GM21360 (cell line): ENCODE measurements around the gene ACBD7.

Source experiments
- ATAC-seq: cut with Tn5 transposase; IDR thresholded peaks from one replicate; pipeline ENCODE4 v1.9.1; 2021; ENCODE audit warnings: mild to moderate bottlenecking, moderate library complexity; ENCODE audit not compliant: unreplicated experiment

The ACBD7 gene

DNA sequence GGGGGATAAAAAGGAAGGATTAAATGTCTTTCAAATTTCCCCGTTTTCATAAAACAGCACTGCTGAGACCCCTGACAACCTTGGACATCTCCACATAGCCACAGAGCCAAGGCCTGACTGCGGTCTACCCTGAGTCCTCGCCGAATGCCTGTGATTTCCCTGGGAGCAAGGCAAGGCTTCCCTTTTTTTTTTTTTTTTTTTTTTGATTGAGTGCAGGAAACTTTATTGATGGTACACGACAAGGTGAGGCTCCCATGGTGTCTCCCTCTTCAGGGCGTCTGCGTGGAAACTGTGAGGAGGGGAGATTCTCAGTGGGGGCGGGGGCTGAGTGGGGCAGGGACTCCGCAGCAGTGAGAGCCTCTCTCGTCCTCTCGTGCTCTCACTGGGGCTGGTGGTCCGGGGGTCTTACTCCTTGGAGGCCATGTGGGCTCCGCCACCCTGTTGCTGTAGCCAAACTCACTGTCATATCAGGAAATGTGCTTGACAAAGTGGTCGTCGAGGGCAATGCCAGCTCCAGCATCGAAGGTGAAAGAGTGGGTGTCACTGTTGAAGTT lies 4.4 kb upstream of the ACBD7 start:
- ATAC-seq, result no peak

DNA sequence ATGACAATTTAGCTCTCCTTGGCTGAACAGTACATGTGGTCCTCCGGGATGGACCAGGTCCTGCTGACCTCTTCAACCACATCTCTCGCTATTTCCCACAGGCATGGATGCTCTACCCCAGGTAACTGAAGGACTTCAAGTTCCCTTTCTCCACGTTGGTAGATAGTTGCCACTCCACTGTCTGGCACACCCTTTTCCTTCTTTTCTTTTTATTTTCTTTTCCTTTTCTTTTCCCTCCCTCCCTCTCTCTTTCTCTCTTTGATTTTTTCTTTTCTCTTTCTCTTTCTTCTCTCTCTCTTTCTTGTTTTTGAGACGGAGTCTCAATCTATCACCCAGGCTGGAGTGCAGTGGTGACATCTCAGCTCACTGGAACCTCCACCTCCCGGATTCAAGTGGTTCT lies 2.8 kb upstream of the ACBD7 start:
- ATAC-seq, result no peak

DNA sequence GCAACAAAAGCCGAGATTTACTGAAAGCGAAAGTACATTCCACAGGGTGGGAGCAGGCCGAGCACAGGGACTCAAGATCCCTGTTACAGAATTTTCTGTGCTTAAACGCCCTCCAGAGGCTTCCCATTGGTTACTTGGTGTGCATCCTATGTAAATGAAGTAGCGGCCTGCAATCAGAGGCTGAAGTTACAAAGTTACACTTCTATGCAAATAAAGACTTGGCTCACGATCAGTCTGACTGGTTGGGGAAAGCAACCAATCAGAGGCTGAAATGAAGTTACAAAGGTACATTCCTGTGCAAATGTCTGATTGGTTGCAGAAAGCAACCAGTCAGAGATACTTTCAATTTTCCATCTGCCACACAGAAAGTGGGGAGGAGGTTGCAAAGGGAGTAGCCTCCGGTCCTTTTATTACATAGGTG lies 4.1 kb downstream of the ACBD7 start:
- no peak for ATAC-seq

DNA sequence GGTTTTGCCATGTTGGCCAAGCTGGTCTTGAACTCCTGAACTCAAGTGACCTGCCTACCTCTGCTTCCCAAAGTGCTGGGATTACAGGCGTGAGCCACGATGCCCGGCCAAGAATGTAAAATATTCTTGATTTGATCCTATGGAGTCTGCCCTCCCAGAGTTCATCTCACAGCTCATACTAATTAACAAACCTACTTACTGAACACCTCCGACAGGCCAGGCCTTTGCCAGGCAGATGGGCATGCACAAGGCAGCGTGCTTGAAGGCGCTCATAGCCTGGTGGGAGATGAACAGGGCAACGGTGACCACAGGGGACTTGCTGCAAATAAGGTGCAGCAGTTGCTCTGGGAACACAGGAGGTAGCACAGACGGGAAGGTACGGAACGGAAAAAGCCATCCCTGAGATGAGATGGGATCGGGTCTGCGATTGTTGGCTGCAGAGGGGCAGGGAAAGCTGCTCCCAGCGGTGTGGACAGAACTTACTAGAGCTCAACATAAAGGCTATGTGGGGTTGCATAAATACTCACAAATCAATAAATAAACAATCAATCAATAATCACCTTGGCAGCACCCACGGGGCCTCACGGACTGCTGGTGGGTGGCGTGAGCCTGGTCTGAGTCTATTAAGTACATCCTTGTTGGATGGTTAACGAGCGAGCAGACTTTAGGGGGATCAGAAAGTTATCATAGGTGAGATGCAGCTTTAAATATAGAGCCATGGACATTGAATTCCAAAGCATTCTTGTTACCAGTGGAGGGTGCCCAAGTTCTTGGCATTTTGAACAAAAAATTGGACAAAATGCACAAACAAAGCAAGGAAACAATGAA lies 4.7 kb downstream of the ACBD7 start:
- ATAC-seq, result no peak

DNA sequence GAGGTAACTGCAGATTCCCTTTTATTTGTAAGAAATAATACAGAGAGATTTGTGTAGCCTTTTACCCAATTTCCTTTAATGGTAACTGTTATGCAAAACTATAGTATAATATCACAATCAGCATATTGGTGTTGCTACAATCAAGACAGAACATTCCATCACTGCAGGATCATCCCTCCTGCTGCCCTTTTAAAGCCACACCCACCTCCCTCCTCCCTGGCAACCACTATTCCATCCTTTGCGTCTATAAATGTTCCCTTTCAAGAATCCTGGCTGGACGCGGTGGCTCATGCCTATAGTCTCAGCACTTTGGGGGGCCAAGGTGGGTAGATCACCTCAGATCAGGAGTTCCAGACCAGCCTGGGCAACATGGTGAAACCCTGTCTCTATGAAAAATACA lies 13.2 kb downstream of the ACBD7 start:
- ATAC-seq, result no peak

DNA sequence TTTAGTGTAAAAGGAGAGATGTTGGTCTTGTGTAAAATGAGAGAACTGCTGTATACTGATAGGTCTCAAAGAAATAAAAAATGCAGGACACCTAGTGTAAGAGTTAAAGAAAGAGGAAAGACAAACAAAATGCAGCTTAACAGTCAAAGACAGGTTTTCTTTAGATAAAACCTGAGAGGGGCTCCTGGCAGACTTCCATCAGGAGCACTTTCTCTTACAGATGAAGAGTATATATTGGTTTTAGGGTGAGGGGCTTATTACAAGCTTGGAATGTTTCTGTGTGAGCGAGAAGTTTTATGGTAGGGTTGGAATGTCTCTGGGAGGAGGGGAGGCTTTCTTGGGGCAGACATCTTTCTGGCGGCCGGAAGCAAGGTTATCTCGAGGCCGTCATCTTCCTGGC lies 16.2 kb downstream of the ACBD7 start:
- no peak for ATAC-seq

DNA sequence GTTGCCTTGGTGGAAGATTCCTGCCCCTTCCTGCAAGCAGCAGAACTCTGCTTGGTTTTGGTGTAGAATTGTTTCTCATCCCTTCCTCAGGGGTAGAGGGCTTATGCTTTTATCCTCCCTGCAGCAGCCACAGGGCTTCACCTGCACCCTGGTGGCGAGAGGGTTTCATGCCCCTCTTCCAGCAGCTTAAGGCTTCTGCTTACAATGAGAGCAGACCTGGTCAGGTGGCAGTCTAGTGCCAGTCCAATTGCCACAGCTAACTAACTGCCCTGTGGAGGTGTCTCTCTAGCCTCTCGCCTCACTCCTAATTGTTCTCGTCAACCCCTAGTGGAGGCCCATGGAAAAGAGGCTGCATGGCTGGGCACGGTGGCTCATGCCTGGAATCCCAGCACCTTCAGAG lies 19.3 kb downstream of the ACBD7 start:
- ATAC-seq, result no peak

DNA sequence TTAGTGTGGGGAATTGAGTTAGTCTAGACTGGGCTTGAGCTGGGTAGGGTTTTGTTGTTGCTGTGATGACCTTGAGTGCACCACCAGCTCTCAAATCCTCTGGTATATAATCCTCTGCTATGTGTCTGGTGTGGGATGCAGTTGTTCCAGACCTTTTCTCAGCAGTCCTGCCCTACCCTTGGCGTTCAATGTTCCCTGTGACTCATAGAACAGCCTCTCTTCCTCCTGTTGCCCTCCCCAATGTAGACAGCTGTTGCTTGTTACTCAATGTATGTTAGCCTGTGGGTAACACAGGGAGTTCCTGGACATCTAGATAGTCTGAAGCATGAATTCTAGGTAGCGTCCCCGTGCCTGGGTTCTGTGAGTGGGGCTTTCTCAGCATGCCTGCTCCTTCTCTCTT lies 19.8 kb downstream of the ACBD7 start:
- ATAC-seq, result no peak

DNA sequence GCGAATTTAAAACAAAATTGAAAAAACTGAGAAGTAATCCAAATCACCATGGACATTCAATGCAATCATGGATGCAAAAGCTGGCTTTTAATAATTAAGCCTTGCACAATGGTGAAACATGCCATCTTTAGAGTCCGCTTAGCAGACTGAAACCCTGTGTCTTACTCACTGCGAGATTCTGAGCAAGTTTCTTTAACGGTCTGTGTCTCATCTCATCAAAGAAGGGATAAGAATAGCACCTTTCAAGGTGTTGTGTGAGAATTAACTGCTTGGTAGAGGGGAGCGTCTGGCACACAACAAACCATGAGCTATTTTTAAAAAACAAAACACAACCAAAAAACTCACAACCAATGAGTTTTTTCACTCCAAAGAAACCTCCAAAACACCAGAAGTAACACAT lies 21.4 kb downstream of the ACBD7 start:
- no peak for ATAC-seq

DNA sequence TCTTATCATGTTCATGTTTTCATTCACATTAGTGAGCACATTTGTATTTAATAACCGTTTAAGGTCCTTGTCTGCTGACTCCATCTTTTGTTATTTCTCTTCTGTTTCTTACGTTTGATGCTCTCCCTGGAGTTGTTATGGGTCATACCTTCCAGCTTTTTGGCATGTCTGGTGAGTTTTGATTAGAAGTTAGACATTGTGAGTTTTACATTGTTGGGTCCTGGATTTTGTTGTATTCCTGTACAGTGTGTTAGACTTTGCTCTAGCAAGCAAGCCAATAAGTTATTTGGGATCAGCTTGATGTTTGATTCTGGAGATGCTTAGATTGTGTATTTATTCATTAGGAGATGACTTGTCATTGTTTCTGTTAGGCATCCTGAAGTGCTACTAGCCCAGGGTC lies 27.9 kb downstream of the ACBD7 start:
- no peak for ATAC-seq

DNA sequence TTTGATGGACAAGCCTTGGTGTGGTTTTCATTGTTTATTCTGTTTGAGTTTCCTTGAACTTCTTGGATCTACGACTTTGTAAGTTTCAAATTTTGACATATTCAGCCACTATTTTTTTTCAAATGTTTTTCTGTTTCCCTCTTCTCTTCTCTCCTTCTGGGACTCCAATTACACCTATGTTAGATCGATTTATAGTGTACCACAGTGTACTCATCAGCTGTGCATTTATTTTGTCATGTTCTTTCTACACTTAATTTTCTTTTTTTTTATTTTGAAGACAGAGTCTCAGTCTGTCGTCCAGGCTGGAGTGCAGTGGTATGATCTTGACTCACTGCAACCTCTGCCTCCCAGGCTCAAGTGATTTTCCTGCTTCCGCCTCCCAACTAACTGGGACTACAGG lies 28.7 kb downstream of the ACBD7 start:
- no peak for ATAC-seq

DNA sequence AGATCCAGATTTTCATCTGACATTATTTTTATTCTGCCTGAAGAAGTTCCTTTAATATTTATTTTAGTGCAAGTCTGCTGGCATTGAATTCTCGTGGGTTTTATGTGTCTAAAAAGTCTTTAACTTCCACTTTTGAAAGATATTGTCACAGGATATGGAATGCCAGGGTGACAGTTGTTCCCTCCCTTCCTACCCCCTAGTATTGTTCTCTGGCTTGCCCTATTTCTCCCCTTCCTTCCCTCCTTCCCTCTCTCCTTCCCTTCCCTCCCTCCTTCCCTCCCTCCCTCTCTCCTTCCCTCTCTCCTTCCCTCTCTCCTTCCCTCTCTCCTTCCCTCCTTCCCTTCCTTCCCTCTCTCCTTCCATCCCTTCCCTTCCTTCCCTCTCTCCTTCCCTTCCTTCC lies 29.9 kb downstream of the ACBD7 start:
- no peak for ATAC-seq

DNA sequence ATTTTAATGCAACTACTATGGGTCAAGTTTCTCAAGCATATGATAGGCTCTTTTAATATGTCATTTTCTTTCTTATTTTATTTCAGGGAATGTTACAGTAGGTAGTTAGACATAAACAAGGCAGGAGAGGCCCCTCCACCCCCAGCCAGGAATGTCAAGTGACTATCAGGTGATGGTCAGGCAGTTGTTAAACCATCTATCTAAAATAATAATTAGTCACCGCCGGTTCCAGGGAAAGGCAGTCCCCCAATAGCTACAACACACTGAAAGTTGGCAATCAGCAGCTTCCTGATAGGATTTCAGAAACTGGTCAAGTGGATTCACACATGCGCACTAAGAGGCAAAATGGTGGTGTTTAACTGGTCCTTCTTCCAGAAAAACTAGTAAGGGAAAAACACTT lies 35.5 kb downstream of the ACBD7 start:
- ATAC-seq, result no peak

DNA sequence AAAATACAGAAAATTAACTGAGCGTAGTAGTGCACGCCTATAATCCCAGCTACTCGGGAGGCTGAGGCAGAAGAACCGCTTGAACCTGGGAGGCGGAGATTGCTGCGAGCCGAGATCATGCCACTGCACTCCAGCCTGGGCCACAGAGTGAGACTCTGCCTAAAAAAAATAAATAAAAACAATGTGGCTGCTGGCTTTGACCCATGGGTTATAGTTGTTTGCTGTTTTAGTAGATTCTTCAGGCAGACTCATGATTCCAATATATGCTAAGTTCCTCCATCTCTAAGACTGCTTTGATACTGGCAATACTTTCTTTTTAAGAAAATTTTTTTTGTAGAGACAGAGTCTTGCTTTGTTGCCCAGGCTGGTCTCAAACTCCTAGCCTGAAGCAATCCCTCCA lies 36.5 kb downstream of the ACBD7 start:
- ATAC-seq, result no peak

DNA sequence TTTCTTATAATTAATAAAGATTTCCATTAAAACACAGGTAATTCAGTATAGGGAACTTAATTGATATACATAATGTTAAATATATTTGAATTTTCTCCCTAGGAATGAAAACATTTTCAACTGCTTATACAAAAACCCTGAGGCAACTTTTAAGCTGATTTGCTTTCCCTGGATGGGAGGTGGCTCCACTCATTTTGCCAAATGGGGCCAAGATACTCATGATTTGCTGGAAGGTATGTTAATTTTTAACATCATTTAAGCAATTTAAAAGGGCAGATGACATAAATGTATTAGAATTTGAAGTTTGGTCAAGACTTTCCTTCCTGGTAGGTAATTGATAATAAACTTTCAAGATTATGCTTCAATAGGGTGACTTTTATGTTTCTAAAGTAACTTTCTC lies 39.0 kb downstream of the ACBD7 start:
- ATAC-seq, result no peak

DNA sequence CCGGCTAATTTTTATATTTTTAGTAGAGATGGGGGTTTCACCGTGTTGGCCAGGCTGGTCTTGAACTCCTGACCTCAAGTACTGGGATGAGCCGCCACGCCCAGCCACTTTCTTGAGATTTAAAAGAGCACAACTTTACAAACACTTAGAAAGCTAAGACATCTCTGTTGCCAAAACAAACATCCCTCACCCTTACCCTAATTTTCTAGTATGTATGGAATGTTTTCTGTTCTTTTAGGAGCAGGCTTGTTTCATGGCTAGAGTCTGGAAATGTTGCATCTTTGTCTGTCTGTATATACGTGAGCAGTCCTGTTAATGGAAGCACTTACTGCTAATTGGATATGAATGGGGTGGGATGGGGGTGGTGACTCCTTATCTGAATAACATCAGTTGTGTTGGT lies 42.0 kb downstream of the ACBD7 start:
- no peak for ATAC-seq

DNA sequence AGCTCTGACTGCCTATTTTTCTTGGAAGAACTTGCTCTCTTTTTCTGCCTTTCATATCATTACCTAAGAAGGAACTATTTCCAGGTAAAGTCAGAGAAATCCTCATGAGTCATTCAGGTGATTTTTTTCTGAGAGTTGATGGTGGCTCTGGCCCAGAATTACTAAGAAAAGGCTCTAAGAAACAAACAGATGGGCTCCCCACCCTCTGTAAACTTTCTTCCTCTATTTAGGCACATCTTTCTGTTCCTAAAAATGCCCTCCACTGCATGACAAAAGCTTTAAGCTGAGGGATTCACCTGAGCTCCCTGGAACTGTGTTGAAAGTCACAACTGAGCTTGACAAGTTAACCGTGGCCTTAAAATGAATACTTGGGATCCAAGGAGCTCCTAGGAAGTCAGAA lies 43.2 kb downstream of the ACBD7 start:
- no peak for ATAC-seq

DNA sequence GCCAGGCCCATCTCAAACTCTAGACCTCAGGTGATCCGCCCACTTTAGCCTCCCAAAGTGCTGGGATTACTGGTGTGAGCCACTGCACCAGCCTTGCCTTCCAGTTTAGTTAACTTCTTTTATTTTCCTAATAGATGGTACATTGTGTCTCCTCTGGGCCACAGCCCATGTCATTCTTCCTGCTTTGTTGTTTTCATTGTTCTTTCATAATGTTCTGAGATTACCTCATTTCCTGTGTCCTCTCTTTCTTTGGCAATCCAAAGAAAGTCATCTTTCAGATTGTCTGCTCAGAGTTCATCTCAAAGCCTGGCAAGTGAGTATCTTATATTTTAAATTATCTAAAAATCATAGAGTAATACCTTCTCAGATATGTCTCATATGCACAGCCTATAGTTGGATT lies 44.9 kb downstream of the ACBD7 start, which contains the start of gene OLAH:
Gene OLAH, plus strand, starts transcription at position 270 of the 400 bp plus-strand sequence. CDS start 3,346 bp downstream, outside the sequence.
- no peak for ATAC-seq

DNA sequence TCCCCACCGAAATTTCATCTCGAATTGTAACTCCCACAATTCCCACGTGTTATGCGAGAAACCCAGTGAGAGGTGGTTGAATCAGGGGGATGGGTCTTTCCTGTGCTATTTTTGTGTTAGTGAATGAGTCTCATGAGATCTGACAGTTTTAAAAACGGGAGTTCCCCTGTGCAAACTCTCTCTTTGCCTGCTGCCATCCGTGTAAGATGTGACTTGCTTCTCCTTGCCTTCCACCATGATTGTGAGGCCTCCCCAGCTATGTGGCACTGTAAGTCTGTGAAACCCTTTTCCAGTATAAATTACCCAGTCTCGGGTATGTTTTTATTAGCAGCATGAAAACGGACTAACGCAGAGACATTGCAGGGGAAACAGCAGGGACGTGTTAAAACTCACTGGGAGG lies 50.2 kb downstream of the ACBD7 start:
- ATAC-seq, result no peak

DNA sequence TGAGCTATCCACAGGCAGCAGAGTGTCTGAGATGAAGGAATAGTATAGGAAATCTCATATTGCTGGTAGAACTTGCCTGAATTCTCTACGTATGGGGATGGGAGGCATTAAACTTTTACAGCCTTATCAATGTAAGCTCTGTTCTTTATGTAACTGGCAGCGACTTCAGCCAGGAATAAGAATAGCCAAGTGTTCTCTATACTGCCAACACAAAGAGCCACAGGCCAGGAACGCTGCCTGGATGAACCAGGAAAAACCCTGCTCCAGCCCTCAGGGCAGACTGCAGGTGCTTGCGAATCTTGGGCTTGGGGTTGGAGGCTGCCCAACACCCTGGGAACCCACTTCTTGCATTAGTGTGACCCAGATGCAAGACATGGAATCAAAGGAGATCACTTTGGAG lies 50.9 kb downstream of the ACBD7 start:
- no peak for ATAC-seq

DNA sequence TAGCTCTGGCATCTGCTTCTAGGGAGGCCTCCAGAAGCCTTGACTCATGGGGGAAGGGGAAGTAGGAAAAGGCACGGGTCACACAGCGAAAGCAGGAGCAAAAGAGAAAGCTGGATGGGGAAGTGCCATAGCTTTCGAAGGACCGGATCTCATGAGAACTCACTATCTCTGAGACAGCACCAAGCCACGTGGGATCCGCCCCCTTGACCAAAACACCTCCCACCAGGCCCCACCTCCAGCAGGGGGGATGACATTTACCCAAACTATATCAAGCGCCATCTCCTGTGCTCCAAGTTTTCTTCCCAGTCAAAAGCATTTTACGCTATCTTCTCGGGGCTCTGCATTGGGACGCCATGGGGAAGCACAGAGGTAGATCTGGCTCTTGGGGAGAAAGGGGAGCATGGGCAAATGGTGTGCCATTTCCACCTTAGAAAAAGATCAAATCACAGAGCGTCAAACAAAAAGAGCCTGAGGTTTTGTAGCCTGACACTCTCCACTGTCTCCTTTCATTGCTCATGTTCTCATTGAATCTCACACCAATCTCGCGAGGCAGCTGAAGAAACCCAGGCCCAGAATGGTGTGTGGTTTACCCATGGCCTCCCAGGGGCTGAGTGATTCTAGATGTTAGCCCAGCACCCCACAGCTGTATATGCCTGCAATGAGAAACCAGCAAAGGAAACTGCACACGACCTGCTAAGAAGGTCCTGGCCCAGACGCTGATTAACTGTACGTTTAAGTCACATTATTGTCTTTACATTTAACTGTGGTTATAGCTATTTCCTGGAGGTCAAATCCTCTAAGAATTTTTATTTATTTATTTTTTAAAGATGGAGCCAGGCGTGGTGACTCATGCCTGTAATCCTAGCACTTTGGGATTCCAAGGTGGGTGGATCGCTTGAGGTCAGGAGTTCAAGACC lies 52.9 kb downstream of the ACBD7 start:
- ATAC-seq, result no peak

DNA sequence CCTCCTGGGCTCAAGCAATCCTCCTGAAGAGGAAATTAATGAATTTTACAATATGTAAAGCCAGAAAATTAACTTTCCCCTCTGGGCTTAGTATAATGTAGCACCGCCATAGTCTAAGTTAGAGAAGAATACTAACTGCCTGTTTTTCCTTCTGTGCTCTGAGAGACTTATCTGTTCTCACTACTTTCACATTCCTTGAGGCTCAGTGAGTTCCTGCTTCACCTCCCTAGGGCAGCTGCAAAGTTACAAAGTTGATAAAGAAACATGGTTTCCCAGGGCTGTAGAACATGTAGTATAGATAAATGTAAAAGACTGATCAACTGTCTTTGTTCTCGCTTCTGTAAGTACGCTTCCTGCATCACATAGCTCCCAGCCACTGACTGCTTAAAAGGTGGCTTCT lies 60.8 kb downstream of the ACBD7 start:
- ATAC-seq, result no peak
